Mesothelial cell of epicardium (in vitro differentiated cells): ENCODE data around the gene MUC4. TPM values are rescaled to one million over a fixed set of nuclear protein-coding genes. Genes with fewer than 3 reads are reported as not detected.

Experiments used
- DNase-seq, 2 experiments: peaks; one replicate each; pipeline ENCODE4 v3.0.0; 2021; ENCODE audit warnings: low spot score in 2 of 2; ENCODE audit not compliant: unreplicated experiment in 2 of 2
- H3K27ac Mint-ChIP-seq: 2 replicates; pipeline ENCODE4 v1.8.0; 2021; ENCODE audit warnings: mixed read lengths
- H3K27me3 Mint-ChIP-seq: 2 replicates; pipeline ENCODE4 v1.8.0; 2021; ENCODE audit warnings: low read depth, mixed read lengths
- H3K36me3 Mint-ChIP-seq: 2 replicates; pipeline ENCODE4 v1.8.0; 2021; ENCODE audit warnings: mixed read lengths
- H3K4me1 Mint-ChIP-seq: 2 replicates; pipeline ENCODE4 v1.8.0; 2021; ENCODE audit warnings: mixed read lengths
- H3K4me3 Mint-ChIP-seq: 2 replicates; pipeline ENCODE4 v1.8.0; 2021; ENCODE audit warnings: mild to moderate bottlenecking, moderate library complexity, mixed read lengths
- H3K9me3 Mint-ChIP-seq: 2 replicates; pipeline ENCODE4 v1.8.0; 2021; ENCODE audit warnings: mixed read lengths
- total RNA-seq: library from RNA; stranded (reverse); gene quantifications from 3 replicates; pipeline ENCODE4 v1.2.1, GENCODE V29; 2021
- TF ChIP-seq, protein P1 (sequence below): fragments of 200-600 bp; sonication (generic); IDR thresholded peaks from one replicate; pipeline ENCODE4 v1.5.0; 2021; ENCODE audit warnings: antibody characterized with exemption; ENCODE audit not compliant: unreplicated experiment

The MUC4 gene
- total RNA-seq, 1 donor from 2014 or later: 0.96 TPM

DNA sequence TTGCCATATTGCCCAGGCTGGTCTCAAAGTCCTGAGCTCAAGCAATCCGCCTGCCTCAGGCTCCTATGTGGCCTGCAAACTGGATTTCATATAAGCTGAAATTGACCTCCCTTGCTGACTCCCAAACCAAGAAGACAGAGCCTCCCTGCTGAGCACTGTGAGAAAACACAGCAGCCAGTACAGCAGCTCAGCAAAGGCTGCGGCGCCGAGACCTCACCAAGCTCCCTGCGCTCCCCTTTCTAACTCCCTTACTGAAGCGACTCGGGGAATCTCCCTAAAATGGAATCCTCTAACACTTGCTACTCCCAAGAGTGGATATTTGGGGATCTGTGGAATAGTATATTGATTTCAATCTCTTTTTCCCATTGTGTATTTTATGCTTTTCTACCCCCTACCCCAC lies 56.3 kb downstream of the MUC4 start:
- Mint-ChIP-seq H3K27me3 (peaks cover 5% of the 10 kb centered on the region), H3K4me1 (peaks cover 4% of the 10 kb centered on the region), H3K4me3 (no peak overlapping the region)

DNA sequence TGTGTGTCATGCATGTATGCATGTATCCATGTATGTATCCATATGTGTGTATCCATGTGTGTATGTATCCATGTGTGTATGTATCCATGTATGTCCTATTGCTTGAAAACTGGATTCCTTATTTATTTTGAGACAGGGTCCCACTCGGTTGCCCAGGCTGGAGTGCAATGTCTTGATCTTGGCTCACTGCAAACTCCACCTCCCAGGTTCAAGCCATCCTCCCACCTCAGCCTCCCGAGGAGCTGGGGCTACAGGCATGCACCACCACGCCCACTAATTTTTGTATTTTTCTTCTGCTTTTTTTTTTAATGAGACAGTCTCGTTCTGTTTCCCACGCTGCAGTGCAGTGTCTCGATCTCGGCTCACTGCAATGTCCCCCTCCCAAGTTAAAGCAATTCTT lies 56.8 kb downstream of the MUC4 start:
- H3K27ac Mint-ChIP-seq: no peak overlapping the region
- no peak for DNase-seq
- no peaks in the 10 kb centered on the region for H3K36me3 Mint-ChIP-seq

More for the DNA sequence above, 56.3 kb downstream of the MUC4 start:
- no peak overlapping the region for H3K27ac Mint-ChIP-seq
- DNase-seq: no peak
- H3K36me3 Mint-ChIP-seq: no peaks in the 10 kb centered on the region
- no peaks in the 10 kb centered on the region for H3K9me3 Mint-ChIP-seq
- TF ChIP-seq, protein P1, sequence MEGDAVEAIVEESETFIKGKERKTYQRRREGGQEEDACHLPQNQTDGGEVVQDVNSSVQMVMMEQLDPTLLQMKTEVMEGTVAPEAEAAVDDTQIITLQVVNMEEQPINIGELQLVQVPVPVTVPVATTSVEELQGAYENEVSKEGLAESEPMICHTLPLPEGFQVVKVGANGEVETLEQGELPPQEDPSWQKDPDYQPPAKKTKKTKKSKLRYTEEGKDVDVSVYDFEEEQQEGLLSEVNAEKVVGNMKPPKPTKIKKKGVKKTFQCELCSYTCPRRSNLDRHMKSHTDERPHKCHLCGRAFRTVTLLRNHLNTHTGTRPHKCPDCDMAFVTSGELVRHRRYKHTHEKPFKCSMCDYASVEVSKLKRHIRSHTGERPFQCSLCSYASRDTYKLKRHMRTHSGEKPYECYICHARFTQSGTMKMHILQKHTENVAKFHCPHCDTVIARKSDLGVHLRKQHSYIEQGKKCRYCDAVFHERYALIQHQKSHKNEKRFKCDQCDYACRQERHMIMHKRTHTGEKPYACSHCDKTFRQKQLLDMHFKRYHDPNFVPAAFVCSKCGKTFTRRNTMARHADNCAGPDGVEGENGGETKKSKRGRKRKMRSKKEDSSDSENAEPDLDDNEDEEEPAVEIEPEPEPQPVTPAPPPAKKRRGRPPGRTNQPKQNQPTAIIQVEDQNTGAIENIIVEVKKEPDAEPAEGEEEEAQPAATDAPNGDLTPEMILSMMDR: no peak

DNA sequence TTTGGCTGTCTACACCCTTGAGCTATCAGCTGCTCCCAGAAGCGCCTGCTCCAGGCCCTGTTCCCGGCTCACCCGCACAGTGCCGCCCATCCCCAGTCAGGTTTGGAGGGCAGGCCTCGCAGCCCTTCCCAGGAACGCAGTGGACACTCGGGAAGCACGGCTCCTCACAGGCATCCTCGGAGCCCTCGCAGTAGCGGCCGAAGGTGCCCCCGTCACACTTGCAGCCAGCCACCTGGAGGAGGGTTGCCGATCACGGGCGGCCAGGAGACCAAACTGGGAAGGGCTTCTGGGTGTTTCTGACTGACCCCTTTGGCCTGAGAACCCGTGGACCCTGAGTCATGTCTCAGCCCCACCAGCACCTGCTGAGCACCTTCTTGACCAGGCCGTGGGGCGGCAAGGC lies 57.6 kb downstream of the MUC4 start:
- Mint-ChIP-seq H3K4me3 (no peak overlapping the region), H3K36me3 (no peaks in the 10 kb centered on the region), H3K9me3 (no peaks in the 10 kb centered on the region), H3K27me3 (peaks cover 6% of the 10 kb centered on the region), H3K4me1 (peaks cover 4% of the 10 kb centered on the region), H3K27ac (no peak overlapping the region)
- no peak for DNase-seq
- TF ChIP-seq, protein P1: no peak

More for the DNA sequence above, 56.8 kb downstream of the MUC4 start:
- peaks cover 5% of the 10 kb centered on the region for H3K27me3 Mint-ChIP-seq
- H3K4me3 Mint-ChIP-seq: no peak overlapping the region
- TF ChIP-seq, protein P1: no peak
- H3K9me3 Mint-ChIP-seq: no peaks in the 10 kb centered on the region
- peaks cover 4% of the 10 kb centered on the region for H3K4me1 Mint-ChIP-seq

DNA sequence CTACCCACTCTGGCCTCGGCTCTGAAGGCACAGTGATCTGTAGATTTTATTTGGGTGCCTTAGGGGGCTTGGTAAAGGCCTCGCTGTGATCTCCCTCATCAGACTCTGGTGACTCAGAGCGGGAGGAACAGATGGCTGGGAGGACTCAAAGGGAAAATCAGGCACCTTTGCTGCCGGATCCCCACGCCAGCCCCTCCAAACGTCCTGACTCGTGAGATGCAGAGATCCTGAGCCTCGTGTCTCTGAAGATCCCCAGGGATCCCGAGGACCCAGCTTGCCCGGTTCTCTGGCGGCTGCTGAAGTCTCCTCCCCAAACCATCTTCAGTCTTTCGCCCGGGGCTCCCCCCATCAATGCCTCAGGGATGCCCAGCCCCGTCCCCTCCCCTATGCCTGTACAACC lies 58.1 kb downstream of the MUC4 start:
- no peaks in the 10 kb centered on the region for H3K9me3 Mint-ChIP-seq
- peaks cover 4% of the 10 kb centered on the region for H3K4me1 Mint-ChIP-seq
- H3K27ac Mint-ChIP-seq: no peak overlapping the region
- H3K4me3 Mint-ChIP-seq: no peak overlapping the region
- no peaks in the 10 kb centered on the region for H3K36me3 Mint-ChIP-seq
- TF ChIP-seq, protein P1: no peak
- no peak for DNase-seq
- H3K27me3 Mint-ChIP-seq: peaks cover 11% of the 10 kb centered on the region

DNA sequence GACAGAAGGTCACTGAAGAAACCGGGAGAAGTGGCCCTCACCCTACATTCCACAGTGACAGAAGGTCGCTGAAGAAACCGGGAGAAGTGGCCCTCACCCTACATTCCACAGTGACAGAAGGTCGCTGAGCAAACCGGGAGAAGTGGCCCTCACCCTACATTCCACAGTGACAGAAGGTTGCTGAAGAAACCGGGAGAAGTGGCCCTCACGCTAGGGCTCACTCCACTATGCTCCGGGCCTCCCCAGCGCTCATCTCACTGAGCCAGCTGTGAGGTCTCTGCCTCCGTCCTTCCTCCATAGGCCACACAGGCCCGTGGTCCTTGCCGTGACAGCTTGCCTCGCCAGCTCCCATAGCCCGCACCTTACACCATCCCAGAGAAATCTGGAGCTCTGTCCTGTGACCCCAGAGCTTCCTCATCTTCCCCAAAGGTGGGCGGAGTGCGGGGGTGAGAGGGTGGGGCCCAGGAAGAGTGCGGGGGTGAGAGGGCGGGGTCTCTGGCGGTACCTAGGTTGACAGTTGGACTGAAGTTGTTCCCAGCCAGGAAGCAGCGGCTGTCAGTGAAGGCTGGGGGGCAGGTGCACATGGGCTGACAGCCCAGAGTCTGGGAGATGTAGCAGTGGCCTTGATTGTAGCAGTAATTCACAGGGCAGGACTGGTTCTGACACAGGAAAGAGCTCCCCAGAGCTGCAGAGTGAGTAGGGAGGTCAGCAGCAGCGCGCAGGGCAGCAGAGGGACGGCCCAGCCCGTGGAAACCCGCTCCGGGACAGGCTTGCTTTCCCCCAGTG lies 59.0 kb downstream of the MUC4 start:
- Mint-ChIP-seq H3K4me3 (no peak overlapping the region), H3K27ac (no peak overlapping the region), H3K9me3 (no peaks in the 10 kb centered on the region), H3K4me1 (peaks cover 4% of the 10 kb centered on the region), H3K36me3 (no peaks in the 10 kb centered on the region), H3K27me3 (peaks cover 13% of the 10 kb centered on the region)
- no peak for DNase-seq
- TF ChIP-seq, protein P1: no peak
